Prostate gland (tissue), 2 donors: Measurements from ENCODE around the gene EMP2.

Source experiments
- POLR2A ChIP-seq: fragments of 450-650 bp; IDR thresholded peaks from one replicate; pipeline ENCODE4 v1.6.1; 2016; ENCODE audit warnings: antibody characterized with exemption, mild to moderate bottlenecking
- POLR2AphosphoS5 ChIP-seq: sonication (generic); formaldehyde crosslinking; IDR thresholded peaks from one replicate; pipeline ENCODE4 v1.6.1; 2017; ENCODE audit warnings: antibody characterized with exemption
- TF ChIP-seq, protein P1 (sequence below), 4 experiments: fragments of 200-600 bp in 2 of 4; fragments of 450-650 bp in 2 of 4; sonication (generic) in 2 of 4; IDR thresholded peaks; 1 replicate in 3 of 4; 2 replicates in 1 of 4; pipeline ENCODE4 v1.5.1; 2016 to 2019; ENCODE audit warnings: antibody characterized with exemption in 4 of 4, mild to moderate bottlenecking in 2 of 4, moderate library complexity in 2 of 4

DNA sequence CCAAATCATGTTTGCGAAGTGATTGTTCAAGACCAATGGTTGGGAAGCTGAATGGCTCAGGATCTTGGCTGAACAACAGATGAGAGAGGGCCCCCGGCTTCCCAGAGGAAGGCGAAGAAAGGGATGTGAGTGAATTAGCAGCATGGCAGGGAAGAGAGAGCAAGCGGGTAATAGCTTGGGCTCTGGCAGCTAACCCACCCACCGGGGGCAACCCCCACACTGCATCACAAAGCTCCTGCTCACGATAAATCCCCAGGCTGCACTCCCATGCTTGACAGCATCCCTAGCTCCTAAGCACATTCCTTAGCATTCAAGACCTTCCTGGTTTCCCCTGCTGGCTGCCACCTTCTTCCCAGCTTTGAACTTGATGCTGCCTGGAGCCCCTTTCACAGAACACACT, 26.2 kb upstream of the EMP2 start:
- TF ChIP-seq, protein P1, sequence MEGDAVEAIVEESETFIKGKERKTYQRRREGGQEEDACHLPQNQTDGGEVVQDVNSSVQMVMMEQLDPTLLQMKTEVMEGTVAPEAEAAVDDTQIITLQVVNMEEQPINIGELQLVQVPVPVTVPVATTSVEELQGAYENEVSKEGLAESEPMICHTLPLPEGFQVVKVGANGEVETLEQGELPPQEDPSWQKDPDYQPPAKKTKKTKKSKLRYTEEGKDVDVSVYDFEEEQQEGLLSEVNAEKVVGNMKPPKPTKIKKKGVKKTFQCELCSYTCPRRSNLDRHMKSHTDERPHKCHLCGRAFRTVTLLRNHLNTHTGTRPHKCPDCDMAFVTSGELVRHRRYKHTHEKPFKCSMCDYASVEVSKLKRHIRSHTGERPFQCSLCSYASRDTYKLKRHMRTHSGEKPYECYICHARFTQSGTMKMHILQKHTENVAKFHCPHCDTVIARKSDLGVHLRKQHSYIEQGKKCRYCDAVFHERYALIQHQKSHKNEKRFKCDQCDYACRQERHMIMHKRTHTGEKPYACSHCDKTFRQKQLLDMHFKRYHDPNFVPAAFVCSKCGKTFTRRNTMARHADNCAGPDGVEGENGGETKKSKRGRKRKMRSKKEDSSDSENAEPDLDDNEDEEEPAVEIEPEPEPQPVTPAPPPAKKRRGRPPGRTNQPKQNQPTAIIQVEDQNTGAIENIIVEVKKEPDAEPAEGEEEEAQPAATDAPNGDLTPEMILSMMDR (IDR thresholded peaks at IDR 0.05) = no peak
- TF ChIP-seq POLR2AphosphoS5 (no peak), POLR2A (no peak)
